Aorta (tissue), 5 donors: ENCODE measurements around the gene GPRIN1. TPM values are rescaled to one million over a fixed set of nuclear protein-coding genes. Genes with fewer than 3 reads are reported as not detected.

Experiments used
- ATAC-seq: fragments of 200-7000 bp; cut with Tn5 transposase; one replicate; pipeline ENCODE4 v1.9.1; 2022; ENCODE audit warnings: moderate library complexity; ENCODE audit not compliant: low FRiP score
- DNase-seq, 2 donors: peaks; one replicate each; pipeline ENCODE4 v3.0.0-alpha.2; 2020
- H3K27ac ChIP-seq, 2 donors: one replicate each; pipeline ENCODE4 v1.5.1; 2013; ENCODE audit warnings: low read length in 2 of 2, mild to moderate bottlenecking in 2 of 2, moderate library complexity in 2 of 2, control low read depth in 1 of 2, inconsistent platforms in 1 of 2, low read depth in 1 of 2
- H3K27me3 ChIP-seq, 2 donors: one replicate each; pipeline ENCODE4 v1.6.1; 2013; ENCODE audit warnings: control low read depth in 1 of 2, low read length in 1 of 2, mild to moderate bottlenecking in 1 of 2, moderate library complexity in 1 of 2; ENCODE audit not compliant: insufficient read depth in 2 of 2, control insufficient read depth in 1 of 2
- H3K36me3 ChIP-seq, 2 donors: one replicate each; pipeline ENCODE4 v1.6.1; 2013; ENCODE audit warnings: control low read depth in 1 of 2, low read length in 1 of 2, mild to moderate bottlenecking in 1 of 2; ENCODE audit not compliant: insufficient read depth in 2 of 2, control insufficient read depth in 1 of 2
- H3K4me1 ChIP-seq, 2 donors: one replicate each; pipeline ENCODE4 v1.6.1; 2013; ENCODE audit warnings: low read length in 2 of 2, control low read depth in 1 of 2, mild to moderate bottlenecking in 1 of 2, moderate library complexity in 1 of 2; ENCODE audit not compliant: insufficient read depth in 2 of 2, control insufficient read depth in 1 of 2
- H3K4me3 ChIP-seq, 2 donors: one replicate each; pipeline ENCODE4 v1.5.1; 2013; ENCODE audit warnings: low read length in 2 of 2, control low read depth in 1 of 2, mild to moderate bottlenecking in 1 of 2
- H3K9me3 ChIP-seq: one replicate; pipeline ENCODE4 v1.6.1; 2013; ENCODE audit warnings: mild to moderate bottlenecking, low read length; ENCODE audit not compliant: control insufficient read depth
- WGBS, 2 donors: extraction: QIAGEN DNeasy Blood & Tissue Kit; methylation state at CpG; one replicate each; pipeline ENCODE4 v1.1.7; 2013; 5-methylcytosine and 5-hydroxymethylcytosine counted together
- intact Hi-C, 2 donors: fragments of 100-400 bp; cut with DNase I; formaldehyde crosslinking; loops; one replicate each; pipeline versions ENCODE4 v1.14.2 to v1.15.0; 2022
- microRNA-seq, 2 donors: library from miRNA; unstranded; fragments of <30 nt; microRNA quantifications; one replicate each; pipeline ENCODE4 v1.2.0, GENCODE V29; 2020
- polyA plus RNA-seq, 2 donors: library from polyadenylated mRNA; stranded (reverse); fragments of 200-250 nt; gene quantifications; one replicate each; pipeline ENCODE4 v1.2.3, GENCODE V29; 2013
- total RNA-seq, 2 donors: library from RNA; stranded (reverse); fragmentation: NEBNext Ultra II Directional; extraction: Animal tissue kit (Norgen Biotek cat#: 25700); gene quantifications; one replicate each; pipeline ENCODE4 v1.2.1, GENCODE V29; 2021
- donor health status: healthy with polysubstance abuse.
- donor health status: Bipolar disorder and iron deficiency.
- donor health status: DM: no; HTN: no; CAD: no.
- donor health status: DM: no; HTN: no; CAD: no.
- donor health status: DM: yes; HTN: yes; CAD: no.

The GPRIN1 gene
- total and polyA plus RNA-seq, 4 donors: 0.15 to 0.87 (median 0.66) TPM

DNA sequence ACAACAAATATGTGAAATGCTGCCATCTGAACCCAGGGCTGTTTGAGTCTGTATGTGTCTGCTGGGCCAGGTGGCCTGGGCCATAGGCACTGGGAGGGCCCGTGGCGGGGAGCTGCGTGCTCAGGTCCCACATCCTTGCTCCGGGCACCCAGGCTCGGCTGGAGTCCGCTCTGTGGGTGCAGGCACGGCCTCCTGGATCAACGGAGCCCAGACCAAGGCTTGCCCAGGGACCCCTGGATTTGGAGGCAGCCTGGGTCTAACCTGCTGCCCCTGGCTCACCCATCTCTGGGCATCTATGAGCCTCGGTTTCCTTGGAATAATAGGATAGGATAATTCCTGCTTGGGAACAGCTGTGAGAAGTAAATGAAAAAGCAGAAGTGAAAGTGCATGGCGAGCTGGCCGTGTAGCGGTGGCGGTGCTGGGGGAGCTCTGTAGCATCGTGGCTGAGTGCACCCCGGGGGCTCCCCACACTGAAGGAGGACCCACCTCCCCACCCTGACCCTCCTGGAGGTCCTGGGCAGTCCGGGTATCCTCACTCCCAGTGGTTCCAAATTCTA is 59.6 kb downstream of the GPRIN1 start:
- Histone ChIP-seq H3K4me1 (no peaks in the 10 kb centered on the region), H3K27me3 (no peaks in the 10 kb centered on the region), H3K27ac (no peak overlapping the region), H3K4me3 (no peak overlapping the region), H3K9me3 (no peaks in the 10 kb centered on the region), H3K36me3 (no peaks in the 10 kb centered on the region)
- WGBS, 2 donors: 78 to 82% methylated on average over 13 to 16 of the region's 16 CpGs
- intact Hi-C loops: no loop called here
- ATAC-seq (no peak), DNase-seq (no peak)

DNA sequence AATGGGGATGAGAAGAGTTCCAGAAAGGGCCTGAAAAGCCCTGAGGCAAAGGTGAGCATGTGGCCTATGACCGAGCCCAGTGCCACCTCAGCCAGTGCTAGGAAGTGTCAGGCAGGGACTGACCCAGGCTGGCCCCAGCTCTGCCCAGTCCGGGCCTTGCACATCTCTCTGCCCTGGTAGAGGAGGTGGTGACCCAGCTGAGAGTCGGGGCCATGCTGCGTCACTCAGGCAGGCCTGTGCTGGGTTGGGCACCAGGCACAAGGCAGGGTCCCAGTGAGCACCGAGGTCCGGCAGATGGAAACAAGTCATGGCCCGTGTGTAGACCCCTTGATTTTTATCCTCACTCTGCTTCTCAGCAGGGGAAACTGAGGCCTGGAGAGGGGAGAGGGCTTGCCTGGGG is 60.1 kb downstream of the GPRIN1 start:
- intact Hi-C loops: no loop called here
- H3K27ac ChIP-seq: no peak overlapping the region
- DNase-seq: no peak
- H3K27me3 ChIP-seq: no peaks in the 10 kb centered on the region
- no peaks in the 10 kb centered on the region for H3K4me1 ChIP-seq
- H3K9me3 ChIP-seq: no peaks in the 10 kb centered on the region
- no peaks in the 10 kb centered on the region for H3K36me3 ChIP-seq
- 86 to 91% methylated on average over 7 of the region's 7 CpGs for WGBS, 2 donors
- no peak for ATAC-seq
- H3K4me3 ChIP-seq: no peak overlapping the region

DNA sequence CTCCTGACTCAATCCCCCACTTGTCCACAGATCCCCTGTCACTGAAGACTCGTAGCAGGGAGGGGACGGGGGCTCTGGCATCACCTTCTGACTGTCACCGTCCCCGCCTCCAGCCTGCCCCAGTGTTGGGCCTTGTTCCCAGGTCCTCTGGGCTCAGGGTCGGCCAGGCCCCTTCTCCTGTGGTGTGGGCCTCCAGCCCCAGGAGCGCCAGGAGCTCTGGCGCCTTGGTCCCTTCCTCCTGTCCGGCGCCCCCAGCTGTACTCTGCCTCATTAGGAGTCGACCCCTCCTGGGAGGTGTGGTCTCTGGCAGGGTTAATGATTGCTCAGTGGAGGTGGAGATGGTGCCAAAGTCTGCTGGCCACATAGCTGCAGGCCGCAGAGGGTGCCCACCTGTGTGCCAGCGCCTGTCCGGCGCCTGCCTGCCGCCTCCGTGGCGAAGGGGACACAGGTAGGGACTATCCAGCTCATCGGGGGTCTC is 61.0 kb downstream of the GPRIN1 start, which contains the start of gene CDHR2:
CDHR2 (plus strand) TSS at position 376 of the 478 bp plus-strand sequence. CDS start 16,011 bp downstream, outside the sequence.
- intact Hi-C loops: no loop called here
- Histone ChIP-seq H3K4me1 (no peaks in the 10 kb centered on the region), H3K27me3 (no peaks in the 10 kb centered on the region), H3K36me3 (no peaks in the 10 kb centered on the region), H3K27ac (no peak within 1 kb of the TSS), H3K4me3 (no peak within 1 kb of the TSS), H3K9me3 (no peaks in the 10 kb centered on the region)
- WGBS, 2 donors: 80 to 84% methylated on average over 18 of the region's 18 CpGs
- ATAC-seq (no peak), DNase-seq (no peak)

DNA sequence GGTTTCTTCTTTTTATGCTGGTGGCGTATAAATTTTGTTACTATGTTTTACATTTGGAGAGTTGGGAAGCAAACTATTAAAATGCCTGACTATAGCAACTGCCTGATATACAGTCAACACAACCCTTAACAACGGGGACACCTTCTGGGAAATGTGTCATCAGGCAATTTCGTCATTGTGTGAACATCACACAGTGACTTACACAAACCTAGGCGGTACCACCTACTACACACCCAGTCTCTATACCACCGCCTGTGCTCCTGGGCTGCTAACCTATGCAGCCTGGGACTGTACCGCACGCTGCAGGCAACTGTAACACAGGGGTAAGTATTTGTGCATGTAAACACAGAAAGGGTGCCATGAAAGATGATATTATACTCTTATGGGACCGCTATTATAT is 62.2 kb downstream of the GPRIN1 start:
- DNase-seq (no peak), ATAC-seq (no peak)
- no peaks in the 10 kb centered on the region for H3K27me3 ChIP-seq
- no peaks in the 10 kb centered on the region for H3K4me1 ChIP-seq
- no peak overlapping the region for H3K4me3 ChIP-seq
- WGBS, 2 donors: 78 to 79% methylated on average over 8 of the region's 8 CpGs
- no peaks in the 10 kb centered on the region for H3K9me3 ChIP-seq
- no peak overlapping the region for H3K27ac ChIP-seq
- intact Hi-C loops: no loop called here
- no peaks in the 10 kb centered on the region for H3K36me3 ChIP-seq

Small RNA genes lying within 50 kb of the gene (microRNA-seq; reads per million reads assigned to microRNA genes)
- gene MIR4281: 0 reads per million in 2 donors

Other genes with a start within 250 kb of the GPRIN1 start
- gene KIAA1191, start 248.4 kb downstream of the GPRIN1 start, total RNA-seq: 10 to 100 TPM; 77.7 to 78.4 TPM
- gene KIAA1191, start 248.4 kb downstream of the GPRIN1 start, polyA plus RNA-seq: 10 to 100 TPM; 57.2 to 78.0 TPM
- gene ARL10, start 244.7 kb downstream of the GPRIN1 start, total RNA-seq: 10 to 100 TPM; 13.3 to 32.4 TPM
- 1 to 10 TPM; 1.1 to 8.3 TPM for gene ARL10, start 244.7 kb downstream of the GPRIN1 start, polyA plus RNA-seq
- 10 to 100 TPM in 1 of 2 donors, 1 to 10 TPM in 1; 9.7 to 19.2 TPM for gene NOP16, start 221.6 kb downstream of the GPRIN1 start, total RNA-seq
- 10 to 100 TPM; 12.3 to 15.0 TPM for gene NOP16, start 221.6 kb downstream of the GPRIN1 start, polyA plus RNA-seq
- 10 to 100 TPM; 46.8 to 60.9 TPM for gene HIGD2A, start 221.4 kb downstream of the GPRIN1 start, total RNA-seq
- 10 to 100 TPM; 69.2 to 75.5 TPM for gene HIGD2A, start 221.4 kb downstream of the GPRIN1 start, polyA plus RNA-seq
- 100 to 1,000 TPM in 1 of 2 donors, 10 to 100 TPM in 1; 86.7 to 124 TPM for gene CLTB, start 193.6 kb downstream of the GPRIN1 start, total RNA-seq
- 100 to 1,000 TPM; 143 to 160 TPM for gene CLTB, start 193.6 kb downstream of the GPRIN1 start, polyA plus RNA-seq
- 10 to 100 TPM; 27.5 to 31.4 TPM for gene FAF2, start 161.8 kb downstream of the GPRIN1 start, total RNA-seq
- 10 to 100 TPM in 1 of 2 donors, 1 to 10 TPM in 1; 5.0 to 10.3 TPM for gene FAF2, start 161.8 kb downstream of the GPRIN1 start, polyA plus RNA-seq
- gene RNF44, start 72.8 kb downstream of the GPRIN1 start, total RNA-seq: 10 to 100 TPM; 23.2 to 40.6 TPM
- gene RNF44, start 72.8 kb downstream of the GPRIN1 start, polyA plus RNA-seq: 10 to 100 TPM in 1 of 2 donors, 1 to 10 TPM in 1; 8.5 to 13.4 TPM
- gene CDHR2, start 60.8 kb downstream of the GPRIN1 start, total RNA-seq: not detected
- 10 to 100 TPM in 1 of 2 donors, under 1 TPM in 1; 0.08 to 21.5 TPM for gene CDHR2, start 60.8 kb downstream of the GPRIN1 start, polyA plus RNA-seq
- not detected for gene SNCB, start 20.4 kb upstream of the GPRIN1 start, total RNA-seq
- gene SNCB, start 20.4 kb upstream of the GPRIN1 start, polyA plus RNA-seq: not detected
- not detected for gene EIF4E1B, start 20.5 kb upstream of the GPRIN1 start, total RNA-seq
- not detected for gene EIF4E1B, start 20.5 kb upstream of the GPRIN1 start, polyA plus RNA-seq
- 10 to 100 TPM; 17.9 to 22.9 TPM for gene TSPAN17, start 37.3 kb upstream of the GPRIN1 start, total RNA-seq
- gene TSPAN17, start 37.3 kb upstream of the GPRIN1 start, polyA plus RNA-seq: 10 to 100 TPM; 13.9 to 21.1 TPM
- not detected for gene UNC5A, start 200.4 kb upstream of the GPRIN1 start, total RNA-seq
- gene UNC5A, start 200.4 kb upstream of the GPRIN1 start, polyA plus RNA-seq: not detected